ENCODE results near the gene AKR7A2.

AKR7A2 gene

DNA sequence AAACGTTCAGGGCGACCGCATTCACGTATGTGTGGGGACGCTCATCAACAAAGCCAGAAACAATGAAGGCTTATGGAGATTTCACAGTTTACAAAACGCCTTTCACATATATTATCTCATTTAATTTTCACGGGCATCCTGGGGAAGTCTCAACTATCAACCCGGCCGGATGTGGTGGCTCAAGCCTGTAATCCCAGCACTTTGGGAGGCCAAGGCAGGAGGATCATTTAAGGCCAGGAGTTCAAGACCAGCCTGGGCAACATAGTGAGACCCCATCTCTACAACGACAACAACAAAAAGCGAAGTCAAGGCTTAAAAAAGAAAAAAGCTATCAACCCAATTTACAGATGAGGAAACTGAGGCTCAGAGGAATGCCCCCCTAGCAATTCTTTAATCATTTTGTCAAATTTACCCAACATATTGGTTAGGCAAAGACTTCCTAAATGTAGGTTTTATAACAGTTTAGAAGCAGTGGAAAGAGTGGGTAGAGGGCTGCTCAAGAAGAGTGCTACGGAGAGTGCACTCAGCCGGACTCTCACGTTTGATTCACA lies 28.5 kb upstream of the AKR7A2 start:
- peaks cover 4% of the 10 kb centered on the region; the same call in 1 of the 2 replicates for H4K20me1 ChIP-seq (ENCODE audit: control insufficient read depth, insufficient read depth, low read depth, low read length)
- no peak overlapping the region for H3K4me2 ChIP-seq (ENCODE audit: low read length)
- no peaks in the 10 kb centered on the region; the same call in 1 of the 2 replicates for H3K79me2 ChIP-seq (ENCODE audit: control insufficient read depth, low read length)
- no peaks in the 10 kb centered on the region for H3K9me2 ChIP-seq (replicated peaks; ENCODE audit: control insufficient read depth, low read length)
- peaks cover 14% of the 10 kb centered on the region for H3K36me3 ChIP-seq (ENCODE audit: control insufficient read depth, low read length)
- no peaks in the 10 kb centered on the region for H3F3A ChIP-seq (ENCODE audit: control insufficient read depth, insufficient read depth)
- H3K4me3 ChIP-seq (ENCODE audit: low read length) = no peak overlapping the region
- H3K4me1 ChIP-seq (ENCODE audit: control insufficient read depth, low read length) = peaks cover 10% of the 10 kb centered on the region
- H3K27ac ChIP-seq (ENCODE audit: low read depth, low read length) = no peak overlapping the region
- no peaks in the 10 kb centered on the region for H3K27me3 ChIP-seq (ENCODE audit: control insufficient read depth, low read length)
- H3K9me3 ChIP-seq (ENCODE audit: control insufficient read depth, insufficient read depth, low read length) = no peaks in the 10 kb centered on the region
- no peak for TF ChIP-seq EZH2phosphoT487 (IDR thresholded peaks at IDR 0.05; ENCODE audit: borderline replicate concordance, low read length)
- TF ChIP-seq, protein P1, sequence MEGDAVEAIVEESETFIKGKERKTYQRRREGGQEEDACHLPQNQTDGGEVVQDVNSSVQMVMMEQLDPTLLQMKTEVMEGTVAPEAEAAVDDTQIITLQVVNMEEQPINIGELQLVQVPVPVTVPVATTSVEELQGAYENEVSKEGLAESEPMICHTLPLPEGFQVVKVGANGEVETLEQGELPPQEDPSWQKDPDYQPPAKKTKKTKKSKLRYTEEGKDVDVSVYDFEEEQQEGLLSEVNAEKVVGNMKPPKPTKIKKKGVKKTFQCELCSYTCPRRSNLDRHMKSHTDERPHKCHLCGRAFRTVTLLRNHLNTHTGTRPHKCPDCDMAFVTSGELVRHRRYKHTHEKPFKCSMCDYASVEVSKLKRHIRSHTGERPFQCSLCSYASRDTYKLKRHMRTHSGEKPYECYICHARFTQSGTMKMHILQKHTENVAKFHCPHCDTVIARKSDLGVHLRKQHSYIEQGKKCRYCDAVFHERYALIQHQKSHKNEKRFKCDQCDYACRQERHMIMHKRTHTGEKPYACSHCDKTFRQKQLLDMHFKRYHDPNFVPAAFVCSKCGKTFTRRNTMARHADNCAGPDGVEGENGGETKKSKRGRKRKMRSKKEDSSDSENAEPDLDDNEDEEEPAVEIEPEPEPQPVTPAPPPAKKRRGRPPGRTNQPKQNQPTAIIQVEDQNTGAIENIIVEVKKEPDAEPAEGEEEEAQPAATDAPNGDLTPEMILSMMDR (IDR thresholded peaks at IDR 0.05; ENCODE audit: low read depth, low read length, poor library complexity, severe bottlenecking) = no peak

- TF ChIP-seq, protein P1 (IDR thresholded peaks at IDR 0.05; ENCODE audit: low read depth, low read length, poor library complexity, severe bottlenecking) = no peak
- no peak for TF ChIP-seq EZH2phosphoT487 (IDR thresholded peaks at IDR 0.05; ENCODE audit: borderline replicate concordance, low read length)
- no peak overlapping the region for H3K27ac ChIP-seq (ENCODE audit: low read depth, low read length)
- H3F3A ChIP-seq (ENCODE audit: control insufficient read depth, insufficient read depth) = no peaks in the 10 kb centered on the region
- H3K4me3 ChIP-seq (ENCODE audit: low read length) = no peak overlapping the region
- no peaks in the 10 kb centered on the region for H3K9me3 ChIP-seq (ENCODE audit: control insufficient read depth, insufficient read depth, low read length)
- no peaks in the 10 kb centered on the region for H3K9me2 ChIP-seq (replicated peaks; ENCODE audit: control insufficient read depth, low read length)
- no peak overlapping the region for H3K4me2 ChIP-seq (ENCODE audit: low read length)
- H3K79me2 ChIP-seq (ENCODE audit: control insufficient read depth, low read length) = no peaks in the 10 kb centered on the region; the same call in 1 of the 2 replicates
- peaks cover 4% of the 10 kb centered on the region; the same call in 1 of the 2 replicates for H4K20me1 ChIP-seq (ENCODE audit: control insufficient read depth, insufficient read depth, low read depth, low read length)
- no peaks in the 10 kb centered on the region for H3K27me3 ChIP-seq (ENCODE audit: control insufficient read depth, low read length)
- peaks cover 10% of the 10 kb centered on the region for H3K4me1 ChIP-seq (ENCODE audit: control insufficient read depth, low read length)
- peaks cover 11% of the 10 kb centered on the region for H3K36me3 ChIP-seq (ENCODE audit: control insufficient read depth, low read length)
Measured at GRCh38 chr1:19339214-19339861, 27.4 kb upstream of the AKR7A2 start.

DNA sequence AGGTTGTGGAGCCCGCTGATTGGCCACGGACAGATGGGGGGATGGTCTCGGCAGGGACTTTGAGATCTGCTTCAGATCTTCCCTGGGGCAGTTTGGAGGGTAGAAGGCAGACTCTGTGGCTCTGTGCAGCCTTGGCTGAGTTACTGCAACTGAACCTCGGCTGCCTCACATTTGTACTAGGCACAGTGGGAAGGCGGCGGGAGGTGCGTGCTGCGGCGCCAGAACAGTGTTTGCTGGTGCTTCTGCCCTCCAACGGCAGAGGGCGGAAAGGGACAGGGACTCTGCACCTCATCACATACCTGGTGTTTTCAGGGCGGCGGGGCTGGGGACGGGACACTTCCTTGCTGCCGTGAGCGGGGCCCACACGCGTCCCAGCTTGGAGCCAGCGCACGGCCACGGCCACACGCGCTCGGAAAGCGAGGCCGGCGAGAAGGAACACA lies 26.4 kb upstream of the AKR7A2 start:
- no peak overlapping the region for H3K27ac ChIP-seq (ENCODE audit: low read depth, low read length)
- peaks cover 10% of the 10 kb centered on the region for H3K4me1 ChIP-seq (ENCODE audit: control insufficient read depth, low read length)
- peaks cover 6% of the 10 kb centered on the region for H3K36me3 ChIP-seq (ENCODE audit: control insufficient read depth, low read length)

More for the DNA sequence above, 26.4 kb upstream of the AKR7A2 start:
- Histone ChIP-seq H3K4me3 (ENCODE audit: low read length) (no peak overlapping the region), H3K9me3 (ENCODE audit: control insufficient read depth, insufficient read depth, low read length) (no peaks in the 10 kb centered on the region), H3K27me3 (ENCODE audit: control insufficient read depth, low read length) (no peaks in the 10 kb centered on the region), H4K20me1 (ENCODE audit: control insufficient read depth, insufficient read depth, low read depth, low read length) (peaks cover 4% of the 10 kb centered on the region; the same call in 1 of the 2 replicates), H3F3A (ENCODE audit: control insufficient read depth, insufficient read depth) (no peaks in the 10 kb centered on the region), H3K4me2 (ENCODE audit: low read length) (no peak overlapping the region), H3K79me2 (ENCODE audit: control insufficient read depth, low read length) (no peaks in the 10 kb centered on the region; the same call in 1 of the 2 replicates), H3K9me2 (replicated peaks; ENCODE audit: control insufficient read depth, low read length) (no peaks in the 10 kb centered on the region)
- TF ChIP-seq, protein P1 (IDR thresholded peaks at IDR 0.05; ENCODE audit: low read depth, low read length, poor library complexity, severe bottlenecking) = no peak
- no peak for TF ChIP-seq EZH2phosphoT487 (IDR thresholded peaks at IDR 0.05; ENCODE audit: borderline replicate concordance, low read length)

Data from DOHH2 (cell line).